IMR-90 (cell line): Measurements from ENCODE around the gene SORBS1. TPM values are rescaled to one million over a fixed set of nuclear protein-coding genes. Genes with fewer than 3 reads are reported as not detected.

Experiments used
- ATAC-seq: fragments of 200-7000 bp; cut with Tn5 transposase; 2 replicates; pipeline ENCODE4 v1.9.1; 2020; ENCODE audit warnings: low read depth, mild to moderate bottlenecking, moderate library complexity
- BruUV-seq: library from RNA; stranded (reverse); fragments of 400-500 nt; replicated peaks from 2 replicates; lab custom pipeline; 2021; lab: Mats Ljungman, UMichigan
- CTCF ChIA-PET: fragments of 300-600 bp; formaldehyde crosslinking; extraction: SDS; loops from one replicate; lab custom pipeline; 2021; ENCODE audit warnings: antibody characterized with exemption; lab: Yijun Ruan, JAX
- POLR2A ChIA-PET: fragments of 300-600 bp; sonication (Branson Sonifier 250); formaldehyde crosslinking; loops from one replicate; lab custom pipeline; 2022; ENCODE audit warnings: antibody characterized with exemption; ENCODE audit not compliant: unreplicated experiment; lab: Charles Lee
- DNase-seq: peaks from one replicate; pipeline ENCODE4 v3.0.0; 2013
- H2AFZ ChIP-seq: replicated peaks from 2 replicates; pipeline ENCODE3; 2013; ENCODE audit warnings: low read length, mild to moderate bottlenecking; ENCODE audit not compliant: poor library complexity
- H2AK5ac ChIP-seq: 2 replicates; pipeline ENCODE4 v1.6.1; 2013; ENCODE audit warnings: low read depth, low read length, inconsistent platforms
- H2AK9ac ChIP-seq: replicated peaks from 2 replicates; pipeline ENCODE3; 2013; ENCODE audit warnings: mild to moderate bottlenecking, low read depth, low read length, moderate library complexity; ENCODE audit not compliant: poor library complexity
- H2BK120ac ChIP-seq: 2 replicates; pipeline ENCODE4 v1.6.1; 2013; ENCODE audit warnings: low read depth, low read length, inconsistent platforms
- H2BK15ac ChIP-seq: 3 replicates; pipeline ENCODE4 v1.6.1; 2013; ENCODE audit warnings: low read depth, low read length, inconsistent platforms
- H2BK20ac ChIP-seq: 2 replicates; pipeline ENCODE4 v1.6.1; 2013; ENCODE audit warnings: low read depth, mild to moderate bottlenecking, inconsistent platforms, low read length, moderate library complexity
- H2BK5ac ChIP-seq: 2 replicates; pipeline ENCODE4 v1.6.1; 2013; ENCODE audit warnings: mild to moderate bottlenecking, low read depth, low read length, inconsistent platforms; ENCODE audit not compliant: poor library complexity, severe bottlenecking
- H3K14ac ChIP-seq: replicated peaks from 2 replicates; pipeline ENCODE4 v1.6.1; 2013; ENCODE audit warnings: low read depth, low read length, inconsistent platforms
- H3K18ac ChIP-seq: 2 replicates; pipeline ENCODE4 v1.6.1; 2013; ENCODE audit warnings: low read depth, low read length, control low read depth
- H3K23ac ChIP-seq: 2 replicates; pipeline ENCODE4 v1.6.1; 2013; ENCODE audit warnings: low read depth, low read length, inconsistent platforms
- H3K27ac ChIP-seq: 2 replicates; pipeline ENCODE4 v1.5.1; 2013; ENCODE audit warnings: mild to moderate bottlenecking, control low read depth, low read length; ENCODE audit not compliant: insufficient read depth
- H3K27me3 ChIP-seq: 2 replicates; pipeline ENCODE4 v1.6.1; 2013; ENCODE audit warnings: low read length; ENCODE audit not compliant: control insufficient read depth, insufficient read depth
- H3K36me3 ChIP-seq: 2 replicates; pipeline ENCODE4 v1.6.1; 2013; ENCODE audit warnings: low read length, mixed read lengths; ENCODE audit not compliant: control insufficient read depth, insufficient read depth
- H3K4ac ChIP-seq: 2 replicates; pipeline ENCODE4 v1.6.1; 2013; ENCODE audit warnings: low read depth, low read length, inconsistent platforms
- H3K4me1 ChIP-seq: 2 replicates; pipeline ENCODE4 v1.6.1; 2013; ENCODE audit warnings: low read length, mixed read lengths; ENCODE audit not compliant: control insufficient read depth, insufficient read depth
- H3K4me2 ChIP-seq: 2 replicates; pipeline ENCODE4 v1.6.1; 2013; ENCODE audit warnings: low read depth, mild to moderate bottlenecking, control low read depth, low read length, moderate library complexity
- H3K4me3 ChIP-seq: 2 replicates; pipeline ENCODE4 v1.5.1; 2013; ENCODE audit warnings: low read depth, mild to moderate bottlenecking, control low read depth, low read length, moderate library complexity; ENCODE audit not compliant: insufficient read depth
- H3K56ac ChIP-seq: 2 replicates; pipeline ENCODE4 v1.6.1; 2013; ENCODE audit warnings: low read length, inconsistent platforms; ENCODE audit not compliant: insufficient read depth; ENCODE audit errors: extremely low read depth
- H3K79me1 ChIP-seq, 2 experiments: 2 replicates each; pipeline ENCODE4 v1.6.1; 2013; ENCODE audit warnings: low read length in 2 of 2, inconsistent platforms in 1 of 2, low read depth in 1 of 2
- H3K9ac ChIP-seq: 2 replicates; pipeline ENCODE4 v1.6.1; 2013; ENCODE audit warnings: low read depth, low read length, control low read depth
- H3K9me1 ChIP-seq: 2 replicates; pipeline ENCODE4 v1.6.1; 2013; ENCODE audit warnings: low read length, inconsistent platforms; ENCODE audit not compliant: insufficient read depth
- H3K9me3 ChIP-seq: 2 replicates; pipeline ENCODE4 v1.6.1; 2013; ENCODE audit warnings: low read length; ENCODE audit not compliant: control insufficient read depth, insufficient read depth
- H4K20me1 ChIP-seq: 2 replicates; pipeline ENCODE4 v1.6.1; 2013; ENCODE audit warnings: low read length, inconsistent platforms; ENCODE audit not compliant: insufficient read depth
- H4K5ac ChIP-seq: 2 replicates; pipeline ENCODE4 v1.6.1; 2013; ENCODE audit warnings: mild to moderate bottlenecking, low read depth, low read length, control low read depth
- H4K8ac ChIP-seq, 2 experiments: 2 replicates each; pipeline ENCODE4 v1.6.1; 2013; ENCODE audit warnings: low read depth in 2 of 2, low read length in 2 of 2, control low read depth in 1 of 2, inconsistent platforms in 1 of 2
- H4K91ac ChIP-seq: 2 replicates; pipeline ENCODE4 v1.6.1; 2013; ENCODE audit warnings: low read depth, low read length, inconsistent platforms; ENCODE audit not compliant: insufficient read depth
- BHLHE40 ChIP-seq: fragments of 150-350 bp; IDR thresholded peaks from 2 replicates; pipeline ENCODE4 v1.6.1; 2016; ENCODE audit warnings: mild to moderate bottlenecking, low read depth, low read length
- CEBPB ChIP-seq: IDR thresholded peaks from 2 replicates; pipeline ENCODE4 v1.6.1; 2012; ENCODE audit warnings: low read depth, low read length, improper control_type of control experiment
- CHD1 ChIP-seq: IDR thresholded peaks from 2 replicates; pipeline ENCODE4 v1.6.1; 2012; ENCODE audit warnings: low read depth, low read length, improper control_type of control experiment
- FOS ChIP-seq: fragments of 150-350 bp; IDR thresholded peaks from 2 replicates; pipeline ENCODE4 v1.6.1; 2016; ENCODE audit warnings: low read depth, low read length
- MAFK ChIP-seq: IDR thresholded peaks from 2 replicates; pipeline ENCODE4 v1.6.1; 2012; ENCODE audit warnings: low read depth, low read length, improper control_type of control experiment
- MAZ ChIP-seq: IDR thresholded peaks from 2 replicates; pipeline ENCODE4 v1.6.1; 2012; ENCODE audit warnings: low read depth, mild to moderate bottlenecking, low read length, improper control_type of control experiment, moderate library complexity, borderline replicate concordance
- MXI1 ChIP-seq: IDR thresholded peaks from 2 replicates; pipeline ENCODE4 v1.6.1; 2012; ENCODE audit warnings: low read depth, mild to moderate bottlenecking, low read length, moderate library complexity, borderline replicate concordance
- NFE2L2 ChIP-seq: fragments of 150-350 bp; IDR thresholded peaks from 2 replicates; pipeline ENCODE4 v1.6.1; 2016; ENCODE audit warnings: low read depth, mild to moderate bottlenecking, low read length
- POLR2A ChIP-seq: IDR thresholded peaks from 2 replicates; pipeline ENCODE4 v1.6.1; 2012; ENCODE audit warnings: mild to moderate bottlenecking, low read depth, low read length
- RAD21 ChIP-seq: IDR thresholded peaks from 2 replicates; pipeline ENCODE4 v1.6.1; 2012; ENCODE audit warnings: low read length, improper control_type of control experiment
- RCOR1 ChIP-seq: IDR thresholded peaks from 2 replicates; pipeline ENCODE4 v1.6.1; 2012; ENCODE audit warnings: mild to moderate bottlenecking, low read length, improper control_type of control experiment; ENCODE audit not compliant: insufficient replicate concordance
- RFX5 ChIP-seq: IDR thresholded peaks from 2 replicates; pipeline ENCODE4 v1.8.0; 2012; ENCODE audit warnings: low read depth, mild to moderate bottlenecking, low read length, moderate library complexity
- SMC3 ChIP-seq: fragments of 150-350 bp; IDR thresholded peaks from 2 replicates; pipeline ENCODE4 v1.6.1; 2016; ENCODE audit warnings: low read depth, mild to moderate bottlenecking, antibody characterized with exemption, low read length, moderate library complexity
- USF2 ChIP-seq: fragments of 150-350 bp; IDR thresholded peaks from 2 replicates; pipeline ENCODE4 v1.6.1; 2017; ENCODE audit warnings: mild to moderate bottlenecking, antibody characterized with exemption, low read length, low read depth
- WGBS, 2 experiments: methylation state at CpG; one replicate each; pipeline versions ENCODE4 v1.1.5 to v1.1.7; 2013; ENCODE audit warnings: missing lambda C conversion rate in 2 of 2; ENCODE audit not compliant: insufficient read length in 1 of 2; ENCODE audit errors: extremely low coverage in 2 of 2; 5-methylcytosine and 5-hydroxymethylcytosine counted together
- dilution Hi-C: fragments of 300-500 bp; cut with HindIII; formaldehyde crosslinking; loops from one replicate; pipeline ENCODE4 v1.14.3; 2018; ENCODE audit warnings: low sequenced_read_pairs; ENCODE audit not compliant: unreplicated experiment
- in situ Hi-C: fragments of 300-500 bp; cut with MboI; formaldehyde crosslinking; loops from 3 replicates; pipeline ENCODE4 v1.14.3; 2019; ENCODE audit warnings: low sequenced_read_pairs, inconsistent platforms, mixed read lengths
- intact Hi-C: fragments of 100-400 bp; cut with micrococcal nuclease; formaldehyde crosslinking; loops from 2 replicates; pipeline ENCODE4 v1.10.0; 2022
- polyA plus RNA-seq, 3 experiments: library from polyadenylated mRNA; depleted of rRNA; stranded (reverse); fragments of >200 nt; gene quantifications; 2 replicates each; pipeline ENCODE4 v1.2.3, GENCODE V29; 2012; ENCODE audit warnings: low replicate concordance in 1 of 3
- total RNA-seq: library from RNA; depleted of rRNA; stranded (reverse); fragments of >200 nt; gene quantifications from 2 replicates; pipeline ENCODE4 v1.2.3, GENCODE V29; 2012
- TF ChIP-seq, protein P1 (sequence below): fragments of 150-350 bp; IDR thresholded peaks from 2 replicates; pipeline ENCODE4 v1.6.1; 2016; ENCODE audit warnings: low read depth, mild to moderate bottlenecking, low read length, moderate library complexity, borderline replicate concordance
- TF ChIP-seq, protein P2 (sequence below): conservative IDR thresholded peaks from 2 replicates; pipeline ENCODE4 v1.5.1; 2012; ENCODE audit warnings: mild to moderate bottlenecking, low read depth, low read length, improper control_type of control experiment

The SORBS1 gene
- total and polyA plus RNA-seq, 2 of the 4 experiments (the other 2 are of a cell fraction): 0.18 to 0.32 TPM

DNA sequence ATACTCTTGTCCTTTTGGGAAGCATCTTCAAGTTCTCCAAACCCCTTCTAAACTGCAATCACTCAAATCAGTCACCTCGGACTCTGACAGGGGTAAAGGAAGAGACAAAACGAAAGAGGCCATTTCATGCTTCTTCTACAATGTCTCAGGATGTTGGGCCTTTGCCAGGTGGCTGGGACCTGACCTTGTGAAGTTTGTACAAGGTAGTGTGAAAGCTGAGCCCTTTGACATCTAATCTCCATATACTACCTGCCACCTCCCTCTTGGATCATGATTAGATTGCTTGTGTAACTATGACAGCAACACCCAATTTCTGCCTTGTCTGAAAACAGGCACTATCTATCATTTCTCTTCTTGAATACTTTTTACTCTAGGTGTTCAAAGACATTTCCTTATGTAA, 235.3 kb downstream of the SORBS1 start:
- H3K79me1 ChIP-seq: no peaks in the 10 kb centered on the region; a peak in 1 of 4 replicates
- peak overlapping the region; percentile 98 for H3K18ac ChIP-seq
- peak overlapping the region; percentile 86 for H3K23ac ChIP-seq
- peak overlapping the region; percentile 89 for H2BK20ac ChIP-seq
- peak overlapping the region; percentile 92 for H3K4ac ChIP-seq
- intact Hi-C loops: loop anchor here (2.0 kb wide), 1 partner anchor 13 kb away; no protein-coding TSS in a partner anchor
- peak overlapping the region; percentile 71 for H2BK5ac ChIP-seq
- ChIA-PET POLR2A (interaction anchor here (0.6 kb wide), 2 partner anchors 35 to 71 kb away, joined by 3 to 5 read pairs; partner anchors contain the start of gene PDLIM1), CTCF (interaction anchor here (1.0 to 1.2 kb wide), 2 partner anchors 13 to 83 kb away, joined by 3 to 5 read pairs; no protein-coding TSS in a partner anchor)
- H3K27me3 ChIP-seq: no peaks in the 10 kb centered on the region
- peak overlapping the region; percentile 49 to 76; a peak in 2 of 4 replicates for H4K8ac ChIP-seq
- no peak overlapping the region for H3K9ac ChIP-seq
- no peak for TF ChIP-seq RAD21
- no peak for TF ChIP-seq FOS
- no peak for TF ChIP-seq RFX5
- TF ChIP-seq USF2: no peak
- no peak for TF ChIP-seq SMC3
- no peak for TF ChIP-seq POLR2A
- no peak for TF ChIP-seq MAFK
- no peak for TF ChIP-seq RCOR1
- TF ChIP-seq, protein P1, sequence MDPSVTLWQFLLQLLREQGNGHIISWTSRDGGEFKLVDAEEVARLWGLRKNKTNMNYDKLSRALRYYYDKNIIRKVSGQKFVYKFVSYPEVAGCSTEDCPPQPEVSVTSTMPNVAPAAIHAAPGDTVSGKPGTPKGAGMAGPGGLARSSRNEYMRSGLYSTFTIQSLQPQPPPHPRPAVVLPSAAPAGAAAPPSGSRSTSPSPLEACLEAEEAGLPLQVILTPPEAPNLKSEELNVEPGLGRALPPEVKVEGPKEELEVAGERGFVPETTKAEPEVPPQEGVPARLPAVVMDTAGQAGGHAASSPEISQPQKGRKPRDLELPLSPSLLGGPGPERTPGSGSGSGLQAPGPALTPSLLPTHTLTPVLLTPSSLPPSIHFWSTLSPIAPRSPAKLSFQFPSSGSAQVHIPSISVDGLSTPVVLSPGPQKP: no peak
- no peak for TF ChIP-seq NFE2L2
- TF ChIP-seq BHLHE40: no peak
- no peak for TF ChIP-seq MAZ
- no peak for TF ChIP-seq CHD1
- no peak for TF ChIP-seq CEBPB
- no peak for TF ChIP-seq MXI1
- TF ChIP-seq, protein P2, sequence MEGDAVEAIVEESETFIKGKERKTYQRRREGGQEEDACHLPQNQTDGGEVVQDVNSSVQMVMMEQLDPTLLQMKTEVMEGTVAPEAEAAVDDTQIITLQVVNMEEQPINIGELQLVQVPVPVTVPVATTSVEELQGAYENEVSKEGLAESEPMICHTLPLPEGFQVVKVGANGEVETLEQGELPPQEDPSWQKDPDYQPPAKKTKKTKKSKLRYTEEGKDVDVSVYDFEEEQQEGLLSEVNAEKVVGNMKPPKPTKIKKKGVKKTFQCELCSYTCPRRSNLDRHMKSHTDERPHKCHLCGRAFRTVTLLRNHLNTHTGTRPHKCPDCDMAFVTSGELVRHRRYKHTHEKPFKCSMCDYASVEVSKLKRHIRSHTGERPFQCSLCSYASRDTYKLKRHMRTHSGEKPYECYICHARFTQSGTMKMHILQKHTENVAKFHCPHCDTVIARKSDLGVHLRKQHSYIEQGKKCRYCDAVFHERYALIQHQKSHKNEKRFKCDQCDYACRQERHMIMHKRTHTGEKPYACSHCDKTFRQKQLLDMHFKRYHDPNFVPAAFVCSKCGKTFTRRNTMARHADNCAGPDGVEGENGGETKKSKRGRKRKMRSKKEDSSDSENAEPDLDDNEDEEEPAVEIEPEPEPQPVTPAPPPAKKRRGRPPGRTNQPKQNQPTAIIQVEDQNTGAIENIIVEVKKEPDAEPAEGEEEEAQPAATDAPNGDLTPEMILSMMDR: no peak
- H3K4me1 ChIP-seq: peaks cover 33% of the 10 kb centered on the region
- peaks cover 26% of the 10 kb centered on the region for H3K9me1 ChIP-seq
- H2AK9ac ChIP-seq: no peak overlapping the region
- in situ Hi-C loops: no loop called here
- dilution Hi-C loops: no loop called here
- no peaks in the 10 kb centered on the region for H4K20me1 ChIP-seq
- peak overlapping the region; percentile 95 for H4K91ac ChIP-seq
- H2AFZ ChIP-seq: no peak overlapping the region
- BruUV-seq: no TSS peak
- peak overlapping the region; percentile 58 for H3K4me2 ChIP-seq
- H2BK15ac ChIP-seq: peak overlapping the region; percentile 90
- no peaks in the 10 kb centered on the region for H3K36me3 ChIP-seq
- H3K27ac ChIP-seq: peak overlapping the region; percentile 93
- no peak overlapping the region for H3K4me3 ChIP-seq
- no peaks in the 10 kb centered on the region for H3K9me3 ChIP-seq
- H2AK5ac ChIP-seq: peak overlapping the region; percentile 80
- H3K14ac ChIP-seq: peak overlapping the region; percentile 66
- H2BK120ac ChIP-seq: peak overlapping the region; percentile 95
- 0 out of 2 replicates have a peak overlapping the region, but pooled peaks have one; percentile 13 for H3K56ac ChIP-seq
- ATAC-seq: no peak
- whole genome bisulfite sequencing, 2 experiments: no CpG with 5 or more reads among the region's 2 CpGs
- H4K5ac ChIP-seq: peak overlapping the region; percentile 99
- DNase-seq: no peak
